Endothelial cell of umbilical vein (primary cell): ENCODE measurements around the gene FAM83E. TPM values are rescaled to one million over a fixed set of nuclear protein-coding genes. Genes with fewer than 3 reads are reported as not detected.

Source experiments
- BruUV-seq: library from RNA; stranded (reverse); fragments of 400-500 nt; replicated peaks from 2 replicates; lab custom pipeline; 2021; lab: Mats Ljungman, UMichigan
- CTCF ChIA-PET: fragments of 300-600, 350-600 bp; sonication (Branson Sonifier 250); formaldehyde crosslinking; loops from one replicate; lab custom pipeline; 2021; ENCODE audit warnings: antibody characterized with exemption, inconsistent platforms; lab: Charles Lee
- POLR2A ChIA-PET: fragments of 300-600, 350-600 bp; sonication (Branson Sonifier 250); formaldehyde crosslinking; loops from one replicate; lab custom pipeline; 2021; ENCODE audit warnings: antibody characterized with exemption, inconsistent platforms; lab: Charles Lee
- DNase-seq: peaks from one replicate; pipeline ENCODE4 v3.0.0-alpha.2; 2011; ENCODE audit warnings: low read depth, low spot score
- FAIRE-seq: peaks from 2 replicates; lab custom pipeline; 2011; peaks lifted over from hg19 to GRCh38; lab: Jason Lieb, UNC
- H2AFZ ChIP-seq: 2 replicates; pipeline ENCODE4 v1.6.0; 2012; ENCODE audit warnings: low read depth, low read length, control low read depth, inconsistent platforms
- H3K27ac ChIP-seq: 2 replicates; pipeline ENCODE4 v1.5.1; 2011; ENCODE audit warnings: low read depth, mild to moderate bottlenecking, control low read depth, low read length, moderate library complexity; ENCODE audit not compliant: insufficient read depth
- H3K27me3 ChIP-seq, 2 experiments: 2 replicates each; pipeline versions ENCODE4 v1.6.0 to v1.6.1; 2011; ENCODE audit warnings: low read length in 2 of 2, mixed read lengths in 1 of 2; ENCODE audit not compliant: control insufficient read depth in 2 of 2, insufficient read depth in 2 of 2
- H3K36me3 ChIP-seq, 2 experiments: 2 replicates in 1 of 2; 3 replicates in 1 of 2; pipeline ENCODE4 v1.5.1; 2011; ENCODE audit warnings: low read length in 2 of 2, mild to moderate bottlenecking in 1 of 2, moderate library complexity in 1 of 2; ENCODE audit not compliant: control insufficient read depth in 2 of 2, insufficient read depth in 2 of 2; ENCODE audit errors: extremely low read depth in 1 of 2
- H3K4me1 ChIP-seq: 3 replicates; pipeline ENCODE4 v1.5.1; 2011; ENCODE audit warnings: mild to moderate bottlenecking, low read length; ENCODE audit not compliant: control insufficient read depth, insufficient read depth; ENCODE audit errors: extremely low read depth
- H3K4me2 ChIP-seq: 2 replicates; pipeline ENCODE4 v1.6.1; 2011; ENCODE audit warnings: low read length, control low read depth, mixed read lengths; ENCODE audit not compliant: insufficient read depth
- H3K4me3 ChIP-seq, 3 experiments: fragments of 200-600 bp in 1 of 3; sonication (generic), shearing (Covaris generic) in 1 of 3; replicated peaks in 1 of 3; 2 replicates each; pipeline ENCODE4 v1.5.1; 2011 to 2016; ENCODE audit warnings: control low read depth in 3 of 3, low read length in 3 of 3, mild to moderate bottlenecking in 2 of 3, inconsistent platforms in 1 of 3, low read depth in 1 of 3, moderate library complexity in 1 of 3; ENCODE audit not compliant: insufficient read depth in 1 of 3
- H3K79me2 ChIP-seq: 2 replicates; pipeline ENCODE4 v1.6.0; 2012; ENCODE audit warnings: low read length, inconsistent platforms; ENCODE audit not compliant: control insufficient read depth, insufficient read depth
- H3K9ac ChIP-seq: replicated peaks from 2 replicates; pipeline ENCODE3; 2011; ENCODE audit warnings: low read length, control low read depth; ENCODE audit not compliant: insufficient read depth; ENCODE audit errors: extremely low read depth
- H3K9me1 ChIP-seq: replicated peaks from 3 replicates; pipeline ENCODE4 v1.6.0; 2011; ENCODE audit warnings: mild to moderate bottlenecking, low read length; ENCODE audit not compliant: control insufficient read depth, insufficient read depth; ENCODE audit errors: extremely low read depth
- H3K9me3 ChIP-seq: replicated peaks from 2 replicates; pipeline ENCODE4 v1.5.1; 2012; ENCODE audit warnings: low read length, inconsistent platforms; ENCODE audit not compliant: control insufficient read depth, insufficient read depth
- H4K20me1 ChIP-seq: replicated peaks from 2 replicates; pipeline ENCODE3; 2011; ENCODE audit warnings: mild to moderate bottlenecking, low read length; ENCODE audit not compliant: control insufficient read depth, insufficient read depth; ENCODE audit errors: extremely low read depth
- CTCF ChIP-seq, 2 donors: IDR thresholded peaks; 1 replicate in 1 of 2; 2 replicates in 1 of 2; pipeline ENCODE4 v1.5.1; 2011; ENCODE audit warnings: low read length in 2 of 2, mild to moderate bottlenecking in 2 of 2, moderate library complexity in 2 of 2, control low read depth in 1 of 2, inconsistent platforms in 1 of 2, low read depth in 1 of 2; ENCODE audit not compliant: insufficient read depth in 1 of 2; ENCODE audit errors: extremely low read depth in 1 of 2
- EZH2 ChIP-seq: IDR thresholded peaks from 2 replicates; pipeline ENCODE4 v1.6.1; 2012; ENCODE audit warnings: borderline replicate concordance, low read depth, mild to moderate bottlenecking, moderate library complexity, low read length, inconsistent platforms; ENCODE audit not compliant: severe bottlenecking
- FOS ChIP-seq: IDR thresholded peaks from 2 replicates; pipeline ENCODE4 v1.6.1; 2011; ENCODE audit warnings: mild to moderate bottlenecking, low read length, moderate library complexity, borderline replicate concordance; ENCODE audit not compliant: insufficient read depth
- GATA2 ChIP-seq: IDR thresholded peaks from 2 replicates; pipeline ENCODE4 v1.7.0; 2011; ENCODE audit warnings: low read depth, mild to moderate bottlenecking, moderate library complexity, mixed read lengths, low read length; ENCODE audit not compliant: insufficient read length, insufficient read depth
- JUN ChIP-seq: IDR thresholded peaks from 2 replicates; pipeline ENCODE4 v1.6.1; 2011; ENCODE audit warnings: borderline replicate concordance, low read depth; ENCODE audit not compliant: insufficient read length, insufficient read depth
- MAX ChIP-seq: IDR thresholded peaks from 2 replicates; pipeline ENCODE4 v1.6.1; 2011; ENCODE audit not compliant: insufficient read depth, insufficient read length
- MYC ChIP-seq: IDR thresholded peaks from one replicate; pipeline ENCODE4 v1.6.1; 2011; ENCODE audit warnings: mild to moderate bottlenecking, low read depth, low read length
- POLR2A ChIP-seq: IDR thresholded peaks from 2 replicates; pipeline ENCODE4 v1.6.1; 2012; ENCODE audit warnings: low read depth, mild to moderate bottlenecking, control low read depth, low read length
- POLR2AphosphoS5 ChIP-seq: IDR thresholded peaks from 2 replicates; pipeline ENCODE4 v1.6.1; 2012; ENCODE audit warnings: low read depth, mild to moderate bottlenecking, control low read depth, low read length, moderate library complexity; ENCODE audit not compliant: insufficient read depth
- dilution Hi-C: fragments of 300-500 bp; cut with MboI; formaldehyde crosslinking; loops from one replicate; pipeline ENCODE4 v1.15.0; 2019; ENCODE audit warnings: low sequenced_read_pairs; ENCODE audit not compliant: extremely low pct_ligation_motif_present
- intact Hi-C: fragments of 100-400 bp; cut with micrococcal nuclease; formaldehyde crosslinking; loops from one replicate; pipeline ENCODE4 v1.10.0; 2022
- polyA plus RNA-seq, 4 experiments: library from polyadenylated mRNA; depleted of rRNA in 3 of 4; stranded (reverse) in 3 of 4; unstranded in 1 of 4; fragments of >200 nt; gene quantifications; 2 replicates each; pipeline versions ENCODE4 v1.2.1 to v1.2.3, GENCODE V29; 2011 to 2012; ENCODE audit warnings: missing spikeins in 1 of 4
- total RNA-seq: library from RNA; stranded (reverse); gene quantifications from 2 replicates; pipeline ENCODE4 v1.2.3, GENCODE V29; 2021

The FAM83E gene
- total and polyA plus RNA-seq, 2 donors (not counting 3 experiments of a cell fraction or from before 2014, with no cell fraction given): 0.04 to 1.7 TPM

- H2AFZ ChIP-seq: no peak overlapping the region
- BruUV-seq: no TSS peak
- peaks cover 38% of the 10 kb centered on the region for H3K79me2 ChIP-seq
- DNase-seq (no peak), FAIRE-seq (no peak)
- H3K36me3 ChIP-seq: peaks cover 19 to 24% of the 10 kb centered on the region in 2 experiments
- ChIA-PET CTCF (interaction anchor here (0.6 to 2.0 kb wide), 5 partner anchors 13 to 293 kb away, joined by 3 to 9 read pairs (median 5); no protein-coding TSS in a partner anchor), POLR2A (interaction anchor here (0.6 to 0.7 kb wide), 2 partner anchors 8 to 1761 kb away, joined by 4 to 6 read pairs; no protein-coding TSS in a partner anchor)
- no peaks in the 10 kb centered on the region for H4K20me1 ChIP-seq
- no peaks in the 10 kb centered on the region for H3K9me1 ChIP-seq
- H3K9ac ChIP-seq: peak overlapping the region; percentile 99
- no peaks in the 10 kb centered on the region for H3K9me3 ChIP-seq
- intact Hi-C loops (no loop called here), dilution Hi-C loops (no loop called here)
- H3K27ac ChIP-seq: peak overlapping the region; percentile 26
- TF ChIP-seq FOS (no peak), POLR2AphosphoS5 (no peak), EZH2 (no peak), MAX (no peak), JUN (no peak), MYC (no peak), POLR2A (peak; percentile 29), CTCF (IDR thresholded peaks at IDR 0.05; ENCODE audit: extremely low read depth in 1 of 2, insufficient read depth in 1 of 2, low read depth in 1 of 2, low read length in 2 of 2) (peak in 1 of 2 donors; percentile 1), GATA2 (no peak)
- H3K4me3 ChIP-seq: peak overlapping the region; percentile 85 to 99 (median 96)
- H3K4me1 ChIP-seq: peaks cover 25% of the 10 kb centered on the region
- H3K27me3 ChIP-seq: no peaks in the 10 kb centered on the region
- peak overlapping the region; percentile 99 for H3K4me2 ChIP-seq
Observed at GRCh38 chr19:48617146-48617937, 2.5 kb upstream of the FAM83E start.
